CD4-positive, alpha-beta T cell treated with Interleukin-2 at 100 ng/mL for 4 hours (primary cell): ENCODE data around the gene WWOX.

Source experiments
- DNase-seq: peaks from one replicate; pipeline ENCODE4 v3.0.0-alpha.2; 2020; ENCODE audit warnings: low spot score

WWOX gene

GRCh38 chr16:78438632-78439031, 339.2 kb downstream of the WWOX start:
- no peak for DNase-seq

GRCh38 chr16:78439646-78440045, 340.2 kb downstream of the WWOX start:
- DNase-seq: no peak

- no peak for DNase-seq
Measured at GRCh38 chr16:78441298-78441697, 341.8 kb downstream of the WWOX start.

GRCh38 chr16:78443542-78444364, 344.3 kb downstream of the WWOX start:
- DNase-seq: no peak

- no peak for DNase-seq
Measured at GRCh38 chr16:78445818-78446217, 346.4 kb downstream of the WWOX start.

GRCh38 chr16:78446486-78446885, 347.0 kb downstream of the WWOX start:
- no peak for DNase-seq

GRCh38 chr16:78446992-78447563, 347.6 kb downstream of the WWOX start:
- no peak for DNase-seq

GRCh38 chr16:78448658-78449271, 349.3 kb downstream of the WWOX start:
- no peak for DNase-seq

GRCh38 chr16:78450255-78450654, 350.8 kb downstream of the WWOX start:
- no peak for DNase-seq

GRCh38 chr16:78452025-78452555, 352.6 kb downstream of the WWOX start:
- no peak for DNase-seq

- no peak for DNase-seq
Measured at GRCh38 chr16:78455861-78456260, 356.4 kb downstream of the WWOX start.

GRCh38 chr16:78458588-78458987, 359.1 kb downstream of the WWOX start:
- DNase-seq: no peak

- no peak for DNase-seq
Measured at GRCh38 chr16:78460428-78460827, 361.0 kb downstream of the WWOX start.

GRCh38 chr16:78461087-78461486, 361.6 kb downstream of the WWOX start:
- DNase-seq: no peak

GRCh38 chr16:78461496-78462287, 362.2 kb downstream of the WWOX start:
- no peak for DNase-seq

GRCh38 chr16:78462288-78463208, 363.1 kb downstream of the WWOX start:
- DNase-seq: no peak

GRCh38 chr16:78463591-78463990, 364.1 kb downstream of the WWOX start:
- DNase-seq: no peak

GRCh38 chr16:78464833-78465232, 365.4 kb downstream of the WWOX start:
- DNase-seq: no peak

GRCh38 chr16:78465730-78466129, 366.3 kb downstream of the WWOX start:
- DNase-seq: no peak

GRCh38 chr16:78469787-78470186, 370.3 kb downstream of the WWOX start:
- no peak for DNase-seq

GRCh38 chr16:78473031-78473699, 373.7 kb downstream of the WWOX start:
- DNase-seq: no peak
